ENCODE results near the gene KCTD5. TPM values are rescaled to one million over a fixed set of nuclear protein-coding genes. Genes with fewer than 3 reads are reported as not detected.
A peak's percentile ranks its signal among the peaks of the same experiment; 100 is the strongest.
"Not testable (repeated sequence)": the region's sequence is repeated elsewhere in the genome, so short reads cannot be mapped to it uniquely, and the experiment has no call there.

Gene KCTD5
- total RNA-seq, 6 experiments from 2014 or later: 7.3 to 22.8 (median 11.1) TPM

DNA sequence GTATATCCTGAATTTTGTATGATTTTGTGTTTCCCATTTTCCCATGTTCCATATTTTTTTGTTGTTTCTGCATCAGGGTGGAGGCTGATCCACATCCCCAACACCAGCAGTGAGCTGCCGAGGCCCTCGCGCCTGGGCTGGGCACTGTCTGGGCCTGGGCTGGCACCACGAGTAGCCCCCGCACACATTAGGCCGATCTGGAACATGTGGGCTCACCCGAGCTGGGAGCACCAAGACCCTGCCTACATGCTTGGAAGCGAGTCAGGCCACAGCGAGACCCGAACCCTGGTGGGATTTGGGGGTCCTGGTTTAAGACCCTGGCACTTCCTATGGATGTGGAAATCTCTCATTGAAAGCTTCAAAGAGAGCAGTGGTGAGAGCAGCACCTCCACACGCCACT is 8.5 kb downstream of the KCTD5 start:
- DNase-seq: no peak
- Histone ChIP-seq H3K4me3 (no peak overlapping the region), H3K27ac (no peak overlapping the region), H3K36me3 (no peaks in the 10 kb centered on the region), H3K27me3 (no peaks in the 10 kb centered on the region), H3K4me1 (no peaks in the 10 kb centered on the region), H3K9me3 (no peaks in the 10 kb centered on the region)
- 93% methylated on average over 8 of the region's 11 CpGs for WGBS (ENCODE audit: insufficient coverage, low coverage, low lambda C conversion rate, missing lambda C conversion rate)
- ATAC-seq: no peak
- TF ChIP-seq, protein P1, sequence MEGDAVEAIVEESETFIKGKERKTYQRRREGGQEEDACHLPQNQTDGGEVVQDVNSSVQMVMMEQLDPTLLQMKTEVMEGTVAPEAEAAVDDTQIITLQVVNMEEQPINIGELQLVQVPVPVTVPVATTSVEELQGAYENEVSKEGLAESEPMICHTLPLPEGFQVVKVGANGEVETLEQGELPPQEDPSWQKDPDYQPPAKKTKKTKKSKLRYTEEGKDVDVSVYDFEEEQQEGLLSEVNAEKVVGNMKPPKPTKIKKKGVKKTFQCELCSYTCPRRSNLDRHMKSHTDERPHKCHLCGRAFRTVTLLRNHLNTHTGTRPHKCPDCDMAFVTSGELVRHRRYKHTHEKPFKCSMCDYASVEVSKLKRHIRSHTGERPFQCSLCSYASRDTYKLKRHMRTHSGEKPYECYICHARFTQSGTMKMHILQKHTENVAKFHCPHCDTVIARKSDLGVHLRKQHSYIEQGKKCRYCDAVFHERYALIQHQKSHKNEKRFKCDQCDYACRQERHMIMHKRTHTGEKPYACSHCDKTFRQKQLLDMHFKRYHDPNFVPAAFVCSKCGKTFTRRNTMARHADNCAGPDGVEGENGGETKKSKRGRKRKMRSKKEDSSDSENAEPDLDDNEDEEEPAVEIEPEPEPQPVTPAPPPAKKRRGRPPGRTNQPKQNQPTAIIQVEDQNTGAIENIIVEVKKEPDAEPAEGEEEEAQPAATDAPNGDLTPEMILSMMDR (IDR thresholded peaks at IDR 0.05): no peak
- TF ChIP-seq POLR2A (IDR thresholded peaks at IDR 0.05): no peak
- intact Hi-C loops (cut with DNase I): no loop called here

DNA sequence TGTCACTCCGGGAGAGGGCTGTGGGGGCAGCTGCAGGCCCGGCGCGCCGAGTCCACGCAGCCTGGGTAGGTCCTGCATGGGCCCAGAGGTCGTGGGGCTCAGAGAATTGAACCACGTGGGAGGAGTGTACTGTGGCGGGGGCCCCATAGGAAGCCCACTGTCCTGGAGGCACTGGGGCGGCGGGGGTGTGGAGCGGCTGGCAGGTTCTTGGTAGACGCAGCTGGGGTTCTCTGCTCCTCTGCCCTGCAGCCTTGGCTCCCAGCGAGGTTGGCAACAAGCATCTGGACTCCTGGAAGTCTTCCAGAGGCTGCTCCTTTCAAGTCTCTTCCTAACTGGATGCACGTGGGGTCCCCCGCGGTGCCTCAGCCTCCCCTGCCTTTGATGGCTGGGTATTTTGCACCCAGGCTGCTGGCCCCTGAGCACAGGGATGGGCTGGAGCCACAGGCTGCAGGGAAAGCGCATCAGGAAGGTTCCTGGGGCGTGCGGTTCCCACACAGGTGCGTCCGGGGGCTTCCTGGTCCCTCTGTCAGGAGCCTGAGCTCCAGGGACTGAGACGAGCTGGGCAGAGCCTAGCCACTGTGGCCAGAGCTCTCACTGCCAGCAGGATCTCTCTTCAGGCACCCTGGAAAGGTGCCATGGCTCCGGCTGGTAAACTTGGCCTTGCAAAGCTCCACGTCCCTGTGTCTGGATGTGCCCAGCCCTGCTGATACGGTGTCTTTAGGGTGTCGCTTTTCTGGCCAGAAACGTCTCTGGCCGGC is 9.3 kb downstream of the KCTD5 start:
- no peaks in the 10 kb centered on the region for H3K4me1 ChIP-seq
- intact Hi-C loops (cut with DNase I): no loop called here
- 59% methylated on average over 4 of the region's 29 CpGs for WGBS (ENCODE audit: insufficient coverage, low coverage, low lambda C conversion rate, missing lambda C conversion rate)
- H3K4me3 ChIP-seq: no peak overlapping the region
- H3K27ac ChIP-seq: no peak overlapping the region
- no peak for ATAC-seq
- no peaks in the 10 kb centered on the region for H3K9me3 ChIP-seq
- no peak for DNase-seq
- no peaks in the 10 kb centered on the region for H3K27me3 ChIP-seq
- no peaks in the 10 kb centered on the region for H3K36me3 ChIP-seq
- TF ChIP-seq POLR2A (IDR thresholded peaks at IDR 0.05): no peak
- TF ChIP-seq, protein P1 (IDR thresholded peaks at IDR 0.05): no peak

DNA sequence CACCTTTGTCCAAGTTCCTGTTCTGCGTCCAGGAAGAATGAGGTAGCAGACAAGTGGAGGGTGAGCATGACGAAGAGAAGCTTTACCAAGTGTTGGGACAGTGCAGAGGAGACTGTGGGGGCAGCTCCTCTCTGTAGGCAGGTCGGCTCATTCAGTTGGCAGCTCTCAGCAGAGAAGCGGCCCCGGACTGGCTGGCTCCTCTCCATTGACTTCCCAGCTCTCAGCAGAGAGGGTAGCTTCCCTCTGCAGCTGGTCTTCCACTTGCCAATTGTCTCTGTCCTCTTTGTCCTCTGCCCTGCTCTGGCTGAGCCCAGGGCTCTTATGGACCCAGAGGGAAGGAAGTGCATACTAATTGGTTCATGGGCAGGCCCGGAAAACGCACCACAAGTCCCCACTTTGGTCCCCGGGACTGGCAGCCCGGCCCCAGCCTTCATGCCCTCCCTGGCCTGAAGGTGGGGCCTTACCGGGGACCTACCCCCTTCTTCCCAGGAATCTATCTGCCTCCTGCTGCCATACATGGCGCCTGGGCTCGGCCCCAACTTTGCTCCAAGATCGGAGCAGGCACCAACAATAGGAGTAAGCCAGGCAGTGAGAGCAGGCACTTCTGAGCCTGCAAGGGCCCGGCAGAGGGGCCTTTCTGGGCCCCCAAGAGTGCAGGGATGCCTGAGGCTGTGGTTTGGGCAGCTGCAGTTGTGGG is 10.1 kb downstream of the KCTD5 start:
- DNase-seq: peak in 1 of 3 donors; percentile 16
- WGBS (ENCODE audit: insufficient coverage, low coverage, low lambda C conversion rate, missing lambda C conversion rate): 82% methylated on average over 8 of the region's 14 CpGs

DNA sequence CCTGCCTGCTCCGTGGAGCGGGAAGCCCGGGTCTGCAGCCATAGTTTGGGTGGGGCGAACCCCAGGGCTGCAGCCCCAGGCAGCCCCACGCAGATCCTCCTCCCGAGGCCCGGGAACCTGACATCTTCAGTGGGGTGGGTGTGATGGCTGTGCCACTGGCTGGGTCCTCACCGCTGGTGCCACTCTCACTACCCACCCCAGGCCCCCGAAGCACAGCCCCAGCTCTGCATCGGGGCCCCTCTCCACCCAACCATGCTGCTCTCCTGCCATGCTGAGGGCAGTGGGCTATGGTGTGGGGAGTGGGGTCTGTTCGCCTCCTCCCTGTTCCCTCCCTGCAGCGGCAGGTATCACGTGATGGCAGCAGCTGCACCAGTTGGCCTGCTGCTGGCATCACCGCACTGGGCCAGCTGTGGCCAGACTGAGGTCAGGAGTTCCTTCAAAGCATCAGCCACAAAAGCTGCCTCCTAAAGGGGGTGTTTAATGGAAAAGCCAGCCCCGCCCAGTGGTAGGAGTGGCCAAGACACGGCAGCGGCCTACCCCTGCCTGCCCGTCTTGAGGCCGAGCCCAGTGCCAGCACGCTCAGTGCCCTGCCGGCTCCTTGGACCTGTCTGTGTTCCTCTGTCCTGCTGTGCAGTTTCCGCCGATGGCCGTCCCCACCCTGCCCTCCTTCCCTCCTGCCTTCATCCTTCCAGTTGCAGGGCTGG is 10.8 kb downstream of the KCTD5 start:
- TF ChIP-seq, protein P1 (IDR thresholded peaks at IDR 0.05): no peak
- TF ChIP-seq POLR2A (IDR thresholded peaks at IDR 0.05): no peak
- Histone ChIP-seq H3K27ac (no peak overlapping the region), H3K27me3 (no peaks in the 10 kb centered on the region), H3K4me1 (no peaks in the 10 kb centered on the region), H3K36me3 (peaks cover 0 to 9% (median 0%) of the 10 kb centered on the region in 4 donors), H3K4me3 (no peak overlapping the region), H3K9me3 (no peaks in the 10 kb centered on the region)
- intact Hi-C loops (cut with DNase I): no loop called here
- ATAC-seq (no peak), DNase-seq (peak in 1 of 3 donors; percentile 12)
- whole genome bisulfite sequencing (ENCODE audit: insufficient coverage, low coverage, low lambda C conversion rate, missing lambda C conversion rate): 100% methylated on average over 1 of the region's 24 CpGs

More for the DNA sequence above, 10.1 kb downstream of the KCTD5 start:
- intact Hi-C loops (cut with DNase I): no loop called here
- H3K36me3 ChIP-seq: peaks cover 0 to 2% (median 0%) of the 10 kb centered on the region in 4 donors
- H3K9me3 ChIP-seq: no peaks in the 10 kb centered on the region
- no peak for ATAC-seq
- TF ChIP-seq, protein P1 (IDR thresholded peaks at IDR 0.05): no peak
- no peak for TF ChIP-seq POLR2A (IDR thresholded peaks at IDR 0.05)
- H3K4me3 ChIP-seq: no peak overlapping the region
- no peak overlapping the region for H3K27ac ChIP-seq
- H3K4me1 ChIP-seq: no peaks in the 10 kb centered on the region
- H3K27me3 ChIP-seq: no peaks in the 10 kb centered on the region

DNA sequence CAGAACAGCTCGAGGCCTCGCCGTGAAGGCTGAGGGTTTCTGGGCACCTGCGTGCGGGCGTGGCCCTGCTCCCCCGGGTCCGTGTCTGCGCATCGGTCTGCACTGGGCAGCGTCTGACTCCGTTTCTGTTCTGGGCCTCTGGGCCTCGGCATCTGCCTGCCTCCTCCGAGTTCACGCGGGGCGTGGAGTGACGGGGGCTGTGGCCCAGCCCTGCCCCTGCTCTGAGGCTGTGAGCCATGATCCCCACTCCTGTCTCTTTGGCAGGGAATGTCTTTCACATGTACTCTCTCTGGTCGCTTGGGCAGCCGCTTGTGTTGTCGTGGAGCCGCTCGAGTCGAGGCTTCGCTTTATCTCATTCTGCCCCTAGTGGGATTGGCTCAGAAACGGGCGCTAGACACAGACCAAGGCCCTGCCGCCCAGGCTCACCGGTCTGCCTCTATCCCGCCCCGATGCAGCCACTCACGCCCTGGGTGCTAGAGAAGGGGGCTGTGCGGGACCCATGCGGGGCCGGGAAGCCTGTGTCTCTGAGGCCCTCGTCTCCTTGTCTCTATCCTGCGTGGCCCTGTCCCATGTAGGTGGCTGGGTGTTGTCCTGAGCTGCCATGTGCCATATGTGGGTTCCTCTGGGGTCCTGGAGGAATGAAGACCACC is 14.4 kb downstream of the KCTD5 start:
- H3K4me3 ChIP-seq; H3K27ac ChIP-seq; H3K4me1 ChIP-seq; ATAC-seq; H3K27me3 ChIP-seq; DNase-seq; intact Hi-C loops (cut with DNase I); H3K9me3 ChIP-seq: not testable (repeated sequence)
- WGBS (ENCODE audit: insufficient coverage, low coverage, low lambda C conversion rate, missing lambda C conversion rate): no CpG with 5 or more reads among the region's 37 CpGs
- H3K36me3 ChIP-seq: peaks cover 0 to 25% (median 3%) of the 10 kb centered on the region in 4 donors
